ENCODE measurements around the gene CBX1.

- TF ChIP-seq, protein P1, sequence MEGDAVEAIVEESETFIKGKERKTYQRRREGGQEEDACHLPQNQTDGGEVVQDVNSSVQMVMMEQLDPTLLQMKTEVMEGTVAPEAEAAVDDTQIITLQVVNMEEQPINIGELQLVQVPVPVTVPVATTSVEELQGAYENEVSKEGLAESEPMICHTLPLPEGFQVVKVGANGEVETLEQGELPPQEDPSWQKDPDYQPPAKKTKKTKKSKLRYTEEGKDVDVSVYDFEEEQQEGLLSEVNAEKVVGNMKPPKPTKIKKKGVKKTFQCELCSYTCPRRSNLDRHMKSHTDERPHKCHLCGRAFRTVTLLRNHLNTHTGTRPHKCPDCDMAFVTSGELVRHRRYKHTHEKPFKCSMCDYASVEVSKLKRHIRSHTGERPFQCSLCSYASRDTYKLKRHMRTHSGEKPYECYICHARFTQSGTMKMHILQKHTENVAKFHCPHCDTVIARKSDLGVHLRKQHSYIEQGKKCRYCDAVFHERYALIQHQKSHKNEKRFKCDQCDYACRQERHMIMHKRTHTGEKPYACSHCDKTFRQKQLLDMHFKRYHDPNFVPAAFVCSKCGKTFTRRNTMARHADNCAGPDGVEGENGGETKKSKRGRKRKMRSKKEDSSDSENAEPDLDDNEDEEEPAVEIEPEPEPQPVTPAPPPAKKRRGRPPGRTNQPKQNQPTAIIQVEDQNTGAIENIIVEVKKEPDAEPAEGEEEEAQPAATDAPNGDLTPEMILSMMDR (IDR thresholded peaks at IDR 0.05): no peak
- TF ChIP-seq POLR2AphosphoS5 (IDR thresholded peaks at IDR 0.05) (no peak), POLR2A (IDR thresholded peaks at IDR 0.05) (no peak)
These were observed 54.1 kb downstream of the CBX1 start for GRCh38 chr17:48047113-48047740.

All from transverse colon (tissue), 4 donors.